CD4-positive, alpha-beta T cell treated with Interleukin-6 for 4 hours (primary cell): ENCODE data around the gene CASP3.
A peak's percentile ranks its signal among the peaks of the same experiment; 100 is the strongest.

Experiments used
- DNase-seq: peaks from one replicate; pipeline ENCODE4 v3.0.0-alpha.2; 2020; ENCODE audit warnings: mixed read lengths

The CASP3 gene

DNA sequence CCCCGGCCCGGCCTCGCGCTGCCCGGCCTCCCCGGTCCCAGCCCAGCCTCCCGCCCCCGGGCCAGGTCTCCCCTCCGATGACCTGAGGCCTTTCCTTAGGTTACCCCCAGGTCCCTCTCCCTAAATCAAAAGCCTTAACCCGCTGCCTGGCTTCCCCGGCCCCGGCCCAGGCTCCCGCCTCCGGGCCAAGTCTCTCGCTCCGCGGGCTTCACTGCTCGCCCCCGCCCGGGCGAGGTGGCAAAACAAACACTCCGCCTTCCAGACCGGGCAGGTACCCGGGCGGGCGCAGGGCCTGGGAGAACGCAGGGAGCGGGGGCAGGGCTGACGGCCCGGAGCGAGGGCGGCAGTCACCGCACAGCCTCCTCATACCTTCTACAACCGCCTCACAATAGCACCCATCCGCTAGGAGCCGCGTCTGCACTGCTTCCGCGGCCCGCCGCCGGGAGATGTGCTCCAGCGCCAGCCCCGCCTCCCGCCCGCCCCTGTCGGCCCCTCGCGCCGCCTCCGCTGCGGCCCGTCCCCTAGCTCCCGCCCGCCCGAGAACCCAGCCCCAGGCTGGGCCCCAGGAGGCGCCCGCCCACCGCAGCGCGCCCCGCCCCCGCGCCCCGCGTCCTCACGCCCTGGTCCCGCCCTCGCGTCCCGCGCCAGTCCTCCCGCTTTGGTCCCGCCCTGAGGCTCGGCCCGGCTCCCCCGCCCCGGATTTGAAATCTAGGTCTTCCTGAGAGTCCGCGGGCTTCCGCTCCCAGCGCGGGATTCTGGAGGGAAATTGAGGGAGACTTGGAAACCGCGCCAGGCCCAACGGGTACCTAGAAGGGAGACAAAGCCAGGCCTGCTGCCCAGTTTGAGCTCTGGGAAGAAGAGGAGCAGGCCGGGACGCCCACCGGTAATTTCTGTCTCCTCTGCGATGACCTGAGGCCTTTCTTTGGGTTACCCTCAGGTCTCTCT is at the start of gene CASP3, which contains the start of gene PRIMPOL:
Gene CASP3, minus strand, starts transcription at position 422 of the 945 bp plus-strand sequence. CDS start 10,994 bp downstream, outside the sequence.
Gene PRIMPOL, plus strand, starts transcription at position 713 of the 945 bp plus-strand sequence. CDS start 7,403 bp downstream, outside the sequence.
- DNase-seq: peak; percentile 97

DNA sequence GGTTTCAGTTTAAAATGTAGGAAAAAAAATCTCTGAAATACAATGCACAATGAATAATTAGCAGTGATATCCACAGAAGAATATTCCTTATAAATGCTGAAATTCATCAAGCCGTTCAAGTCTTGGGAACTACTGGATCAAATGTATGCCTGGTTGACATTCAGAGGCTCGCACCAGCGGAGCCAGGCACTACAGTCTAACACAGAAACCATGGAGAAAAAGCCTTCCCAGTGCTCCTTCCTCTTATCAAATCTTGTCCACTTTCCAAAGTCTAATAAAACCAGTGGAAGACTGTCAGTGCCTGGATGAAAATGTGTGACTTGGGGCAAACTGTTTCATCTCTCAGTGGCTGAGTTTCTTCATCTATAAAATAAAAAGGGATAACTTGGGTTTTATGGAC is 48.7 kb upstream of the CASP3 start:
- DNase-seq: no peak

DNA sequence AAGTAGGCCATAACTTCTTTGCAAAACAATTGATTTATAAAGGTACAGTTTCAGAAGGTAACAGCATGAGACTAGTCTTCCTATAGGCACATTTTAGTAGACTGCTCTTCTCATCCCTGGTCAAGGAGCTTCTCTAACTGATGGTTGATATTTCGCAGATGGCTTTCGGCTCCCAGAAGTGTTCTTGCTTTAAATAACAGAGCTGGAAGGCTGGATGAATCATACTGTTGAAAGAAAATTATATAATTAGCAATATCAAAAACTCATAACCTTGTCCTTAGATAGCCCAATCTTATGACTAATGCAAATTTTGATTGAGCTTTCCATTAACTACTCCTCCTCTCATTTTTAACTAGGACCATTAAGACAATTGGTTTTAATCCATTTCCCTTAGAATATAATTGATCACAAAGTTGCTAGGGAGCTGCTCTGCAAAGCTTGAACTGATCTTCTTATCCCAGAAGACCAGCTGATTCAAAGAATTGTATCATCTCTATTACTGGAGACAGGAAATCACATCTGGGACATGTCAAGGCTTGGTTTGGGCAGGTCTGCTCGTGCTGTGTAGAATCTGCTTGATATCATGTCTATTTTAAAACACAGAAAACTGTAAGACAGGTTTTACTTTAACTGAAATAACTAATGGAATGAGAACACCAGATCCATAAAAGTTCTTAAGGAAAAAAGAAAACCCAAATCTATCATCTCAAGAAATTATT is 46.1 kb upstream of the CASP3 start:
- DNase-seq: no peak

DNA sequence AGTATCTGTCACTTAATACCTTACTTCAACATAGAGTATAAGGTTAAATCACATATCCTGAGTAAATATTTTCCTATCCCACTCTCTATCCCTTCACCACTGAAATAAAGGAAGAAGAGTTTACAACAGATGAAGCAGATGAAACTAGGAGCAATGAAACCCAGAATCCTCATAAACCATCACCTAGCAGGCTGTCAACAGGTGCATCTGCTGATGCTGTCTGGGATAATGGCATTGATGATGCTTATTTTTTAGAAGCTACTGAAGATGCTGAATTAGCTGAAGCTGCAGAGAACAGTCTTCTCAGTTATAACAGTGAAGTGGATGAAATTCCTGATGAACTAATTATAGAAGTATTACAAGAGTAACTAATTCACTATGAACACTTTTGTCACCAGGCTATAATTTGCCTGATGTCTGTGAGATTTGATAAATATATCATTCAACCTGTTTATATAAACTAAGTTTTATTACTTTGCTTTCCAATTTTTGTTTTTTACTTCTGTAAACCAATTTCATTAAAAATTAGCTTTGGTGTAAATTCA is 45.2 kb upstream of the CASP3 start:
- DNase-seq: no peak

DNA sequence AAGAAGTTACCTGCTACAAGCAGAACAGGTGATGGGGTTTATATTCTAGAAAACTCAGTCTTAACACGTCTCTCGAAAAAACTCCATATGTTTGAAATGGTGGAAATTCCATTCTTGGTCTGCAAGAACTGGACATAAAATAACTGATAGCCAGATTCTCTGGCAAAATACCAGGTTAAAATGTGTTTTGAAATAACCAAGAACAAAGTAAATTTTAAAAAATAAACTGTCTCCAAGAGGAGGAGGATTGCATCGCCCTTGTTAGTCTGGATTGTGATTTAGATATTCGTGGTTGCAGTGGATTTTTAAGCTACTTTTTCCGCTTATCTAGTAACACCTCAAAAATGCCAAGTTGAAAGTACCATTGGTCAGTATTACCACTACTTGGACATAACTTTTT is 43.8 kb upstream of the CASP3 start:
- DNase-seq: no peak

DNA sequence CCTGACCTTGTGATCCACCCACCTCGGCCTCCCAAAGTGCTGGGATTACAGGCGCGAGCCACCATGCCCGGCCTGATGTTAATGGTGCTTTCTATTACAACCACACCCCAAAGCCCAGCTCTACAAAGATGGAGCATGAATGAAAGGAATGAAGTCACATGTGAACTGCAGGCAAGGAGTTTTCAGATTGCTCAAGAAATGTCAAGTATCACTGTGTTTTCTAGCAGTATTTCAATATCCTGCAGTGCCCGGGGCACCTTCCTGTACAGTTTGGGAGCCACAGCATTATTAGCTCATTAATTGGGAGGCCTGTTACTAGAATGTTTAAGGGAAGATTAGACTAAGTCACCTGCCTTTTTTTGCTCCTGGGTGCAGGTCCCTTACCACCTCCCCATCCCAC is 40.4 kb upstream of the CASP3 start:
- DNase-seq: no peak

DNA sequence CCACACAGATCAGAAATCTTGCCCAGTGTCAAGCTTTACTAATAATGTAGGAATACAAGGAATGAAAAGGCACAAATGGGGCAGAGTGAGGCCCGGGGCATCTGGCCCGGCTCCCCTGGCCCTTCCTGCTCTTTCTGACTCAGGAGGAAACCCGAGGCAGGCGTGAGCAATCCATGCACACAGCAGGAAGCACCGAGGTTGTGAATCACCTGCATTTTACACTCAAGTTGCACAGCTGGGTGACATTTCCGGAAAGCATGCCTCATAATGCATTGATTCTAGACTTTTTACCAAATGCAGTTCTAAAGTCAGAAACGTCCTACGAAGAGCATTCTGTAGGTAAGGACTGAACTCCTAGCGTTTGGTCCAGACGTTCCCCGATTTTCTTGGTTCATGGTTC is 39.2 kb upstream of the CASP3 start:
- no peak for DNase-seq

DNA sequence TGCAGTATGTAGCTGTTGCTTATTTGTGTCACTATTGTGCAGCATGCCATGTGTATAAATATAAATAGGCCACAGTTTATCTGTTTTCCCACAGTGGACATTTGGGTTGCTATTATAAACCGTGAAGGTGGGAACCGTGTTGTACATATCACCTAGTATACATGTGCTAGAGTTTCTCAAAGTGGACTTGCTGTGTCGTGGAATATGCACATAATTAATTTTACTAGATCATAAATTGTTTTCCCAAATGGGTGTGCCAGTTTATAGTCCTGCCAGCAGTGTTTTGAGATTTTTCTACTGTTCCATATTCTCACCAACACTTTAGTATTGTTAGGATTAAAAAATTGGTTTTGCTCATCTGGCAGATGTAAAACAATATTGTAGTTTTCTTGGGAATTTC is 38.8 kb upstream of the CASP3 start:
- DNase-seq: no peak

DNA sequence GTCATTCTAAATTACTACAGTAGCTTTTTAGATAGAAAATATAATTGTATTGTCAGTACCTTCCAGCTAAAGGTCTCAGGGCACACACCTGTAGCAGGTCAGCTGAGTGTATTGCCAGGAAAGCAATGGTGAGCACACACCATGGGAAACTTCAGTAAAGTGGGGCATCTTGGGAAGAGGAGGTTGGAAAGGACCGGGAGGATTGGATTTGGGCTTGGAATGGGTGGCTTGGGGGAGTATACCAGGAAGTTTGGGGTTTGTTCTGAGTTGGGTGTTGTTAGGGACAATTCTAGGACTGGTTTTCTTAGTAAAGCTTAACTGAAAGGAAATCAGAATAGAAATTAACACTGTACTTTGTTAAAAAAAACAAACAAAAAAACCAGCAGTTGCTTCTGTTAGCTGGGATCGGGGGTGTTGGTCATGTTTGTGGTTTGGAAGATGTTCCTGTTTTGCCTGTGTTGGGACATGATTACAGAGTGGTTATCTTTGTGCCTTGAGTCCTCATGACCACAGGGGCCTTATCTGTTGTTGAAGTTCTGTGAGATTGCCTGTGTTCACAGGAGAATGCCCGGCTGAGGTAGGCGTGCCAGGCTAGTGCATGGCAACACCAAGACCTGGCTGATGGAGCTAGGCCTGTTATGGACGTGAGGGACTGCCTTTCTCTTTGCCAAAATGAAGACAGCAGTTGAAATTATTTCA is 35.4 kb upstream of the CASP3 start:
- DNase-seq: no peak

DNA sequence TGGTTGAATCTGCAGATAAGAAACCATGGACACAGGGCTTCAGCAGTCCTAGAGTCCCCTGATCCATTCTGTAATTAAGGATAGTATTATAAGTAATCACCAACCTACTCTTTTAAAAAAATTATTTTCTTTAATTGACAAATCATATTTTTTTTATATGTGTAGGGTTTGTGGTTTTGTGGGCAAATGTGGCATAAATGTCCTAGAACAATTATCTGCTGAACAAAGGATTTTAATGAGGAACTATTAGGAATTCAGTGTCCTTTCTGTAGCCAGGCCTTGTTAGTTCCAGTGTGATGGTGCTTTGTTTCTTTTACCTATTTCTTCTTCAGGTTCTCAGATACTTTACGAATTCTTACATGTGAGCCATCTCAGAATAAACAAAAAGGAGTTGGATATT is 32.7 kb upstream of the CASP3 start:
- no peak for DNase-seq

DNA sequence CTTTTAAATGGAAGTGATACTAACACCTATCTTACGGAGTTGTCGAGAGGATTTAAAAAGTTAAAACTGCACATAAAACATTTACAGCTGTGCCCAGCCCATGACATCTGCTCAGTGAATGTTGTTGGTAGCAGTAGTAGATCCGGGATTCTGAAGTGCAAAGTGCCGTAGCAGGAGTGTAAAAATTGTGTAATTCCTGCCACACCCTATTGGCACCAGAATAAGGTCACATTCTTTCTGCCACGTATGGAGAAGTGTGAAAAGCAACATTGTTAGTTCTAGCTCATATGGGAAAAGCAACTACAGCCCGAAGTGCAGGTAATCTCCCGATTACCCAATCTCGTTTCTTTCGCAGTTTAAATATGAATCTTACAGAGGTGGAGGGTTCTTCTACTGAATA is 31.5 kb upstream of the CASP3 start:
- DNase-seq: no peak

DNA sequence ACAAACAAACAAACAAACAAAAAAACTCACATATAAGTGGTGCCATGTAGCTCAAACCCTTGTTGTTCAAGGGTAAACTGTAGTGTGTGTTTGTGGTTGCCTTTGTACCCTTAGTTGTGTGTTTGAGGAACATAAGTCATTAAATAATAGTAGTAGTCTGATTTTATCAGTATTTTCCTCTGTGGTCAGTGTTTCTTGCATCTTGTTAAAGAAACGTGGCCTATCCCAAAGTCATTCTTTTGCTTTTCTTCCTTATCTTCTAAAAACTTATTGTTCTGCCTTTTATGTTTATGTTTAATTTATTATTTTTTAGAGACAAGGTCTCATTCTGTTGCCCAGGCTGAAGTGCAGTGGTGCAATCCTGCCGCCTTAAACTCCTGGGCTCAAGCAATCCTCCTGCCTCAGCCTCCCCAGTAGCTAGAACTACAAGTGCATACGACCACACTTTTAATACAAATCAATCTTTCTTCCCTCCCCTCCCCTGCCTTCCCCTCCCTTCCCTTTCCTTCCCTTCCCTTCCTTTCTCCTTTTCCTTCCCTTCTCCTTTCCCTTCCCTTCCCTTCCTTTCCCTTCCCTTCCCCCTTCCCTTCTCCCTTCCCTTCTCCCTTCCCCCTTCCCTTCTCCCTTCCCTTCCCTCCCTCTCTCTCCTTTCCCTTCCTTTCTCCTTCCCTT is 26.7 kb upstream of the CASP3 start:
- no peak for DNase-seq

DNA sequence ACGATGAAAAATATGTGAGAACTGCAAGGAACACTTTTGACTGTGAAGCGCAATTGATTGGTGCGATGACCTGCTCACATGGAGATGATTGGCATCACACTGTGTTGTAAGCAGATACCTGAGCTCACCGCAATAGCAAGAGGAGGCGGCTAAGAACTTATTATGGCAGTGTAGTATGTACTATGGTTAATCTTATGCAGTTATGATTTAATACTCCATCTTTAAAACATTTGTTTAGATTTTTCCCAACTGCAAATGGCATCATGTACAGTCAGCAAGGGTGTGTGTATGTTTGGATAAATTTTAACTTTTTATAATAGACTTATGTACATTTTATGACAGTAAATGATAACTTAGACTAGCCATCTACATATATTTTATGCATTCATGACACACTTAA is 25.8 kb upstream of the CASP3 start:
- no peak for DNase-seq

DNA sequence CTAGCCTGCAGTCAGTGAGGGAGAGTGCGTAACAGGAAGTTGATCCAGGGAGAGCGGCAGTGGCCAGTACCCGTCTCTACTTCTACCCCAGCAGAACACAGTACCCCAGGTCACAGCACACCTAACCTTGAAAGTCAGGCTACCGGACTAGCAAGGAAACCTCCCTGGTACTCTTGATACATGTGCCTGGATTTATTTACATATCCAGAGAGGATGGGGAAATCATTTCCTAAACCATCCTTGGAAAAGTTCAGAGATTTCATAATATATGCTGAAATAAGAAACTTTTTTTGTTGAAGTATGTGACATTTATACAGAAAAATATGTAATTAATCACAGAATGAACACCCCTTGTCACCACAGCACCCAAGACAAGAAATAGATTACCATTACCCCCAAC is 24.8 kb upstream of the CASP3 start:
- no peak for DNase-seq

DNA sequence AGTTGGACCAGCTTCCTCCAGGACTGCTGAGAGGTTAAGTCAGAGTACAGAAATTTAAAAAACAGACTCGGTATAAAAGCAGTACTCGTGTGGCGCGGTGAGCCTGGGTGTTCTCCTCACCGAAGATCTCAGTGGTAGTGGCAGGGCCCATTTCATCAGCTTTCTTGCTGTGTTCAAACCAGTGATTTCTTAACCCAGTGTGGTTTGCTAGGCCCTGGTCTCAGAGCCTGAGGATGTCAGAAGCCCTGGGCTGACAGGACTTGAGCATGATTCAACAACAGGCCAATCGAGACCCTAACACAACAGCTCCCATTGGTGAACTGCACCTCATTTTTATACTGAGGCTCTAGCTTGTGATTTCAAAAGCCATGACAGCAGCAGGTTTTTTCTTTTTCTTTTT is 23.5 kb upstream of the CASP3 start:
- DNase-seq: no peak

DNA sequence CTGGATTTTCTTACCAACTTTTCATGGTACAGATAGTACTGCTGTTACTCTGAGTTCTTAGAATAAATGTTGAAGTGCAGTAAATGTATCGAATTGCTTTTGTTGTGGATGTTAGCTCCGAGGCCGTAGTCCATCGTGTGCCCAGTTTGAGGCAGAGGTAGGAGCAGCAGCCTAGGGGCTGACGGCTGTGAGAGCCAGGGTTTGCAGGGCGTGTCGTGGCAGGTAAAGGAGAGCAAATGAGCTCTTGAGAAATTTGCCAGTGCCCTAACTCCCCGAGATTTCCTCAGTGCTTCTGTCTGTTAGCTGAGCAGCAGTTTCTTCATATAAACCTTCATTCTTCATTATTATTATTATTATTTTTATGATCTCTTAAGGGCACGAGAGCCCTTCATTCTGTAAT is 21.9 kb upstream of the CASP3 start:
- no peak for DNase-seq

DNA sequence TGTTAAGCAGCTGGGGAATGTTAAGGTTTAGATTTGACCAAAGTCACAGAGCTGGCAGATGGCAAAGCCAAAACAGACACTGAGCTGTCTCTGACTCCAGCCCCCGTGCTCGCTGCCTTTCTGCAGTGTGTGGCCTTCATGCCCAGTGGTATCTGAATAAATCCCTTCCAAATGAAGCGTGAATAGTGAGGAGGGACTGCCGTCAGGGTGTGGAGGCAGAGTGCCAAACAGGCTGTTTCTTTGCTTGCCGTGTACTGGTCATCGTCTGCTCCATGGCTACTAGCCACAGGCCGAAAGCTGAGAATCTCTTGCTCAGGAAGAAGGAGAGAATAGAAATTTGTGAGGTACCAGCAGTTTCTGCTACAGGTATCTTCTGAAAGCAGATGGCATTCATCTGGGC is 20.0 kb upstream of the CASP3 start:
- DNase-seq: no peak

DNA sequence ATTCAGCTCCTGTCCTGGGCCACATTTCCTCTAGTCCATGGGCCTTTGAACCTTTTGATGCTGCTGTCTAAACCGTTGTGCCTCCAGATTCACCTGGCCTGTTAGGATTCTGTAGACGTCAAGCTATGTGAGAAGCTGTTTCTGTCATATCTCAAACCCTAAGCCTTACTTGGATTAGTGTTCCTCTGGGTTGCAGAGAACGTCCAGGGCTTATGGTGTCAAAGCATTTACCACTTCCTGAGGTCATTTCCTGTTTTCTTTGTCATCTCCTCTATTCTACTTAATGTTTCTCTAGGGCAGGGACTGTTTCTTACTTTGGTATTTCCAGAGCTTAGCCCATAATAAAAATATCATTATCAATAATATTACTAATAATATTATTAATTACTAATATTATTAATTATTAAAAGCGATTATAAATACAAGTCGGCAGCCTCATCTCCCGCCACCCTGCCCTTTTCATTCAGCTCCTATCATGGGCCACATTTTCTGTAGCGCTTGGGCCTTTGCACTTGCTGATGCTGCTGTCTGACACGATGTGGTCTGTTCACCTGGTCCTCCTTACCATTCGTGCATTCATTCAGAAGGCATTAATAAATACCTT is 19.4 kb upstream of the CASP3 start:
- DNase-seq: peak; percentile 6

DNA sequence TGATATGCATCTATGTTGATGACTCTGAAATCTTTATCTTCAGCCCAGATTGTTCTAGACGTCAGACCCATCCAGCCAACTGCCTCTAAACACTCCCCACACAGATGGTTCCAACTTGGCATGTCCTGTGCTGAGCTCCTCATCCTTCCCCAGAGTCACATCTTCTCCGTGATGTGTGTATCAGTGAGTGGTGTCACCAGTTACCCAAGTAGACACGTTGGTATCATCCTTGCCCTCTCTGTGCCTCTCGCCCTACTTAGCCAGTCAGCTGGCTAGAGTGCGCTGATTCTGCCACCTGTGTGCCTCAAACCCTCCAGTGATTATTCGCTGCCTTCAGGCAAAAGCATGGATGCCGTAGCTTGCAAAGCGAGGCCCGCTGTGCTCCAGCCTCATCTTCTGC is 18.8 kb upstream of the CASP3 start:
- no peak for DNase-seq

DNA sequence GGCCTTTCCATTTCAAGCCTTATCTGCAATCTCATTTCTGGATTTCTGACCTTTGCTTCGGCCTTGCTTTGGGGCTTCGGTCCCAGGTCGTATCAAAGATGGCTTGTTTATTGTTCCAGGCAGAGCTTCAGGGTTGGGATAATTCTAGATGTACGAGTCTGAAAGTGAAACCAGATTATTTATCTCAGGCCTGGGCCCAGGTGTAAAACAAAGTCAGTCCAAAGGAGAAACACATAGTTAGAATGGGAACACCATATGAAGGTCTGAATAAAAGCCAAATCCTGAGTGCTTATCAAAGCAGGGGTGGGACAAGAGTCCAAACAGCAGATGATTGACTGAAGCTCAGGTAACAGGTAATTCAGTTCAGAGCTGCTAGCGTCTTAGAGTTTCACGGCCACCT is 17.4 kb upstream of the CASP3 start:
- no peak for DNase-seq

DNA sequence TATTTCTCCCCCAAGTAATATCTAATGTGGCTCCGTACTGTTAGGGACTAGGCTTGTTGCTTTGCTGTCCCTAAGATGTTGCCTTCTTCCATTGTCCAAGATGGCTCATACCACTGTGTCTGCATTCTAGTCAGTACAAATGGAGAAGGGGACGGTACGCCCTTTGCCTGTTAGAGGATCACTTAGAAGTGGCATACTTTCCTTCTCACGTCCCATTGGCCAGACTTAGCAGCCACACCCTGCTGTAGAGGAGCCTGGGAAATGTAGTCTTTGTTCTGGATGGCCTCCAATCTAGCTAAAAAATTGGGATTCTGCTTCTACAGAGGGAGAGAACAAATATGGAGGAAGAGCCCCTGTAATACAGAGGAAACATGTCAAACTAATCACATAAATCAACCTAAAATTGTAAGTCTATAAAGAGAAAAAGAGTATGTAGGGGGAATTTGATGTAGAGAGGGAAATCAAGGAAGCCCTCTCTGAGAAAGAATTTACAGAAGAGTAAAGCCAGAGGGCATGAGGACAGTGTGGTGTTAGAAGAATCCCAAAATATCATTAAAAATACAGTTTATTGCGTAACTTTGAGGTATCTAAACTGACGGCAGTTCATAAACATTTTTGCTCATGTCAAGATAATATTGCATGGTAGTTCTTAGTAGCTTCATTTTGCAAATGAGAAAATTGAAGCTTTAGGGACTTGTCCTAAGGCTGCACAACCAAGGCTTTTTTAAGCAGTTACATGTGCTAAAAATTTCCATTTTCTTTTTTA is 15.4 kb upstream of the CASP3 start:
- no peak for DNase-seq
